NAMALWA (cell line): ENCODE data around the gene POLD1.
"Not testable (repeated sequence)": the region's sequence is repeated elsewhere in the genome, so short reads cannot be mapped to it uniquely, and the experiment has no call there.

Source experiments
- DNase-seq: peaks from one replicate; pipeline ENCODE4 v3.0.0-alpha.2; 2015; ENCODE audit warnings: low spot score

POLD1 gene

GRCh38 chr19:50390952-50391351 is 6.8 kb downstream of the POLD1 start:
- DNase-seq: not testable (repeated sequence)

GRCh38 chr19:50392759-50393158 is 8.6 kb downstream of the POLD1 start:
- no peak for DNase-seq

GRCh38 chr19:50393589-50393988 is 9.4 kb downstream of the POLD1 start:
- DNase-seq: no peak

GRCh38 chr19:50394017-50394416 is 9.9 kb downstream of the POLD1 start:
- no peak for DNase-seq

- DNase-seq: no peak
These were observed 14.7 kb downstream of the POLD1 start for GRCh38 chr19:50398675-50399367.

GRCh38 chr19:50399368-50399745 is 15.2 kb downstream of the POLD1 start:
- DNase-seq: no peak

- DNase-seq: no peak
These were observed 17.7 kb downstream of the POLD1 start for GRCh38 chr19:50401605-50402450.

GRCh38 chr19:50402544-50403301 is 18.6 kb downstream of the POLD1 start:
- DNase-seq: no peak

GRCh38 chr19:50406156-50406820 is 22.1 kb downstream of the POLD1 start:
- DNase-seq: no peak

- no peak for DNase-seq
These were observed 22.7 kb downstream of the POLD1 start for GRCh38 chr19:50406829-50407228.

GRCh38 chr19:50409347-50409746 is 25.2 kb downstream of the POLD1 start:
- no peak for DNase-seq

- DNase-seq: no peak
These were observed 26.0 kb downstream of the POLD1 start for GRCh38 chr19:50410109-50410508.

GRCh38 chr19:50412419-50412818 is 28.3 kb downstream of the POLD1 start:
- no peak for DNase-seq

GRCh38 chr19:50413096-50413495 is 28.9 kb downstream of the POLD1 start:
- DNase-seq: no peak

- DNase-seq: no peak
These were observed 29.4 kb downstream of the POLD1 start for GRCh38 chr19:50413531-50413930.

GRCh38 chr19:50414864-50415660 is 30.9 kb downstream of the POLD1 start:
- peak; percentile 93 for DNase-seq

- peak; percentile 96 for DNase-seq
These were observed 31.5 kb downstream of the POLD1 start for GRCh38 chr19:50415661-50416033.

GRCh38 chr19:50416034-50416977 is 32.2 kb downstream of the POLD1 start:
- peak; percentile 35 for DNase-seq

GRCh38 chr19:50417111-50418081 is 33.2 kb downstream of the POLD1 start:
- DNase-seq: peak; percentile 79
